Measurements from ENCODE around the gene CDS1.

DNA sequence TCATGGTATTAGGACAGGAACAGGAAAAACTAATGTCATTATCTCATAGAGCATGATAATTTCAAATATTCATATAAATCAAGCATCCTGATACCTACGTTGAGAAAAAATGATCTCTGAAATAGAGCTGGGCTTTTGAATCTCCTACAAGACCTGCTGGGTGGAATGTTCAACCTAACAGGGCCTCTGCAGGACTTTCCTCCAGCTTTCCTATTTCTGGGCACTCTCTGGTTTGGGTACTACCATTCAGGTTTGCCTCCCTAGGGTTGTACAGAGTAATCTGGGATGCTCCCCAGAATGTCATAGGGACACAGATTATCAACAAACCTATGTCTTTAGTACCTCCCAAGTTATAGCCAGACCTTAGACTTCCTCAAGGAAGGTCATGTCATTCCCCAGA lies 108.9 kb downstream of the CDS1 start:
- TF ChIP-seq CTCF (conservative IDR thresholded peaks at IDR 0.05; ENCODE audit: low read depth in 2 of 2) (no peak), POLR2AphosphoS5 (IDR thresholded peaks at IDR 0.05; ENCODE audit: low read depth) (no peak), CREB1 (CRISPR knock-in tag; IDR thresholded peaks at IDR 0.05; ENCODE audit: low read depth) (no peak), EZH2phosphoT487 (IDR thresholded peaks at IDR 0.05; ENCODE audit: unreplicated experiment) (no peak), JUNB (IDR thresholded peaks at IDR 0.05; ENCODE audit: unreplicated experiment) (no peak), NANOG (IDR thresholded peaks at IDR 0.05; ENCODE audit: borderline replicate concordance) (no peak)
- TF ChIP-seq, protein P1, sequence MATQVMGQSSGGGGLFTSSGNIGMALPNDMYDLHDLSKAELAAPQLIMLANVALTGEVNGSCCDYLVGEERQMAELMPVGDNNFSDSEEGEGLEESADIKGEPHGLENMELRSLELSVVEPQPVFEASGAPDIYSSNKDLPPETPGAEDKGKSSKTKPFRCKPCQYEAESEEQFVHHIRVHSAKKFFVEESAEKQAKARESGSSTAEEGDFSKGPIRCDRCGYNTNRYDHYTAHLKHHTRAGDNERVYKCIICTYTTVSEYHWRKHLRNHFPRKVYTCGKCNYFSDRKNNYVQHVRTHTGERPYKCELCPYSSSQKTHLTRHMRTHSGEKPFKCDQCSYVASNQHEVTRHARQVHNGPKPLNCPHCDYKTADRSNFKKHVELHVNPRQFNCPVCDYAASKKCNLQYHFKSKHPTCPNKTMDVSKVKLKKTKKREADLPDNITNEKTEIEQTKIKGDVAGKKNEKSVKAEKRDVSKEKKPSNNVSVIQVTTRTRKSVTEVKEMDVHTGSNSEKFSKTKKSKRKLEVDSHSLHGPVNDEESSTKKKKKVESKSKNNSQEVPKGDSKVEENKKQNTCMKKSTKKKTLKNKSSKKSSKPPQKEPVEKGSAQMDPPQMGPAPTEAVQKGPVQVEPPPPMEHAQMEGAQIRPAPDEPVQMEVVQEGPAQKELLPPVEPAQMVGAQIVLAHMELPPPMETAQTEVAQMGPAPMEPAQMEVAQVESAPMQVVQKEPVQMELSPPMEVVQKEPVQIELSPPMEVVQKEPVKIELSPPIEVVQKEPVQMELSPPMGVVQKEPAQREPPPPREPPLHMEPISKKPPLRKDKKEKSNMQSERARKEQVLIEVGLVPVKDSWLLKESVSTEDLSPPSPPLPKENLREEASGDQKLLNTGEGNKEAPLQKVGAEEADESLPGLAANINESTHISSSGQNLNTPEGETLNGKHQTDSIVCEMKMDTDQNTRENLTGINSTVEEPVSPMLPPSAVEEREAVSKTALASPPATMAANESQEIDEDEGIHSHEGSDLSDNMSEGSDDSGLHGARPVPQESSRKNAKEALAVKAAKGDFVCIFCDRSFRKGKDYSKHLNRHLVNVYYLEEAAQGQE (IDR thresholded peaks at IDR 0.05; ENCODE audit: unreplicated experiment), result no peak
